K562 treated with DMSO at 1 percent for 12 hours (cell line): ENCODE measurements around the gene IFITM2. TPM values are rescaled to one million over a fixed set of nuclear protein-coding genes. Genes with fewer than 3 reads are reported as not detected.

ENCODE experiments used
- total RNA-seq: library from RNA; unstranded; fragments of 300-600 nt; gene quantifications from 2 replicates; pipeline ENCODE4 v1.2.3, GENCODE V29; 2022; ENCODE audit not compliant: insufficient read depth

Gene IFITM2
- total RNA-seq = 303 and 402 TPM in 2 replicates

DNA sequence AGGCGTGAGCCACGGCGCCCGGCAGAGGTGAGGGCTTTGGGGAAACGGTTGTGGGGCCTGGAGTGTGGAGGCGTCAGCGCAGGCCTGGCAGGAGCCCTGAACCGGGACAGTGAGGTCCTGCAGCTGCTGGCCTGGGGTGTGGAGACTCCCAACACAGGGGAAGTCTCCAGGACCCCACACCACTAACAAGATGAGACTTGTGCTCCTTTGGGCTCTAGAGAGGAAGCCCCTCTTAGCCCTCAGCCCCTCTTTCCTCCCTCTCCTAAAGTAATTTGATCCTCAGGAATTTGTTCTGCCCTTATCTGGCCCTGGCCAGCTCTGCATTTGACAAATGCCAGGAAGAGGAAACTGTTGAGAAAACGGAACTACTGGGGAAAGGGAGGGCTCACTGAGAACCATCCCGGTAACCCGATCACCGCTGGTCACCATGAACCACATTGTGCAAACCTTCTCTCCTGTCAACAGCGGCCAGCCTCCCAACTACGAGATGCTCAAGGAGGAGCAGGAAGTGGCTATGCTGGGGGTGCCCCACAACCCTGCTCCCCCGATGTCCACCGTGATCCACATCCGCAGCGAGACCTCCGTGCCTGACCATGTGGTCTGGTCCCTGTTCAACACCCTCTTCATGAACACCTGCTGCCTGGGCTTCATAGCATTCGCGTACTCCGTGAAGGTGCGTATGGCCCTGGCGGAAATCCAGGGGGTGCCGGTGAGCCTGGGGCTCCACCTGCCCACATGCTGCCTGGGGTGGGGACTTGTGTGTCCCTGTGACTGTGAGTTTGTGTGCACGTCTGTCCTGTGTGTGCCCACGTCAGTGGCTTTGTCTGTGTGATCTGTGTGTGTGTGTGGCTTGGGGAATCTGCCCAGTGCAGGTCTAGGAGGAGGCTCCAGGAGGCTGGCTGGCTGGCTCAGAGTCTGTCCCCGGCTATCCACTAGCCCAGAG lies at the start of gene IFITM2:
Gene IFITM2 (plus strand): TSS at position 51 of the 943 bp plus-strand sequence. CDS start 377 bp downstream, at position 428.

DNA sequence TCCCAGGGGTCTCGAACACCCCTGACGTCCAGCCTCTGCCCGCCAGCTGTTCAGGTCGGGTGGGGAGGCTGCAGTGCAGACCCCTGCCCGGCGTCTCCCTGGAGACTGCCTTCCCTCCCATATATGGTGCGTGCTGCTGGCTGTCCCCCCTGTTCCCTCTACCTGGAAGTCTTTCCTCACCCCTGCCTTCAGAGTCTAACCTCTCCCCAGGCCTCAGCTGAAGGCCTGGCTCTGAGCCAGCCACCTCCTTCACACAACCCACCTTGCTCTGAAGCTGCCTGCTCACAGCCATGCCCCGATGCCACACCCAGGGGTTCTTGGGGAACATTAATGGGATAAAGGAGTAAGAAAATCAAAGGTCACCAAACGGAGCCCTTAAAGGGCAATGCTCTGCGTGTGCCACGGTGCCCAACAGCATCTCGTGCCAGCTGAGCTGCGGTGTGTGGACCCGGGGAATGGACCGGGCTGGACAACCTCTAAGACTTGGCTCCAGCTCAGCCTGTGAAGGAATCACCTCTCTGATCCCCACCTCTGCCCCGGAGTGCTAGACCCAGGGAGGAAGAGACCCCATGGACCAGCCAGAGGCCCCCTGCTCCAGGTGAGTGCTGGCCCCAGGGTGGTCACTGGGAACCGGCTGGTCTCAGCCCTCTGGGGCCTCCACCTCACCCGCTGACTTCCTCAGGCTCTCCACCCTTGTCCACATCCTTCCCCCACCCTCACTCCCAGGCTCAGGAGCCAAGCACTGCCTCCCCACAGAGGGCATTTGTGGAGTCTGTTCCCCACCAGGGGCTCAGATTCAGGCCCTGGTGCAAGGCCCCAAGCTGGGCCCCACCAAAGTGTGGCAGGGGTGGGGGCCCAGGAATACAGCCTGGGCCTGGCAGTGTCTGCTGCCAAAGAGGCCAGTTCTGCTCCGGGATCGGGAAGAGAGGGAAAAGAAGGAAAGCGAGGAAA lies 29.3 kb upstream of the IFITM2 start, which contains the start of gene NLRP6:
Gene NLRP6 (plus strand): TSS at position 407 of the 951 bp plus-strand sequence. CDS start 163 bp downstream, at position 570.

DNA sequence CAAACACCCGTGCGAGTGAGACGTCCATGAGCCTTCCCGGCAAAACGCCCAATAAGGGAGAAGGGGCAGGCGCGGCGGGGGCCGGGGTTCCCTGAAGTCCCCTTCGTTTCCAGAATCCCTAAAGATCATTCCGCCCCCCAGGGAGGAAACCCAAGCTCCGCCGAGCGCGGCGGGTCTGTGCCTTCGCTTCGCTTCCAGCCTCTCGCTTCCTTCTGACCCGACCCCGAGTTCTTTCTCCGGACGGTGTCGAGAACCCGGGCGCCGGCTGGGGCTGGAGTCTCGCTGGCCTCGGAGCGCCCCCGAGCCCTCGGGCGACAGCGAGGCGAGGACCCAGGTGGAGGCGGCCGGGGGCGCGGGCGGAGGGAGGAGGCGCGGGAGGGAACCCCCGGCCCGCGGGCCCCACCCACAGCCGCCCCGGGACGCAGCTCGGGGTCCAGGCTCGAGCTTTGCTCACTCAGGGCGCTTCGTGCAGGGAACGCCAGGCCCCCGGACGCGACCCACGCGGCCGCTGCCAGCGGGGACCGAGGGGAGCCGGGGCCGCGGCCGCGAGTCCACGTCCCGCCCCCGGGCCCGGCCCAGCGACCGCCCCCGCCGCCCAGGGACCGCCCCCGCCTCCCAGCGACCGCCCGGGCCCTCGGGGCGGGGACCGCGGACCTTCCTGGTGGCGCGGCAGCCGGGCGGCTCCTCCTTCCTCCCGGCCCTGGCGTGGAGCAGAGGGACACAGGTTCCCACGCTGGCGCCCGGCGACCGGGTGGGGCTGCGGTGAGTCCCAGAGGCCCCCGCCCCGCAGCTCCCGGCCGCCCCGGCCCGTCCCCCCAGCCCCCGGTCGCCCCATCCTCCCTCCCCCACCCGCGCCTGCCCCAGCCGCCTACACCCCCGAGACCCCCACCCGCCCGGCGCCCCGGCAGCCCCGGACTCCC lies 18.9 kb upstream of the IFITM2 start, which contains the start of gene PGGHG:
Gene PGGHG (plus strand): TSS at position 649 of the 920 bp plus-strand sequence. CDS start 691 bp downstream, outside the sequence.

GRCh38 chr11:299081-299891 lies 8.3 kb upstream of the IFITM2 start, which contains the start of gene IFITM5:
Gene IFITM5 (minus strand): TSS chr11:299526. CDS start chr11:299490, 36 bp downstream.

GRCh38 chr11:313787-314553 lies 6.4 kb downstream of the IFITM2 start, which contains the start of gene IFITM1:
Gene IFITM1 (plus strand): TSS chr11:314040. CDS start chr11:314171, 131 bp downstream.

Other genes with a start within 250 kb of the IFITM2 start
- gene SCGB1C1, start 114.7 kb upstream of the IFITM2 start, total RNA-seq = not detected in 2 replicates
- 32.9 and 54.8 TPM in 2 replicates for gene BET1L, start 100.4 kb upstream of the IFITM2 start, total RNA-seq
- 74.9 and 120 TPM in 2 replicates for gene RIC8A, start 100.1 kb upstream of the IFITM2 start, total RNA-seq
- 19.1 and 23.9 TPM in 2 replicates for gene SIRT3, start 71.5 kb upstream of the IFITM2 start, total RNA-seq
- gene PSMD13, start 70.8 kb upstream of the IFITM2 start, total RNA-seq = 161 and 191 TPM in 2 replicates
- gene NLRP6, start 29.4 kb upstream of the IFITM2 start, total RNA-seq = 0.50 and 1.1 TPM in 2 replicates
- gene PGGHG, start 18.7 kb upstream of the IFITM2 start, total RNA-seq = 18.9 and 35.8 TPM in 2 replicates
- not detected in 2 replicates for gene IFITM5, start 8.3 kb upstream of the IFITM2 start, total RNA-seq
- 692 and 697 TPM in 2 replicates for gene IFITM1, start 6.2 kb downstream of the IFITM2 start, total RNA-seq
- gene IFITM3, start 13.0 kb downstream of the IFITM2 start, total RNA-seq = 195 and 221 TPM in 2 replicates
- 14.1 and 23.4 TPM in 2 replicates for gene B4GALNT4, start 61.7 kb downstream of the IFITM2 start, total RNA-seq
- gene PKP3, start 86.4 kb downstream of the IFITM2 start, total RNA-seq = 59.0 and 60.2 TPM in 2 replicates
- 155 and 218 TPM in 2 replicates for gene SIGIRR, start 107.2 kb downstream of the IFITM2 start, total RNA-seq
- gene ANO9, start 134.2 kb downstream of the IFITM2 start, total RNA-seq = 5.6 and 11.0 TPM in 2 replicates
- gene PTDSS2, start 142.5 kb downstream of the IFITM2 start, total RNA-seq = 48.3 and 52.0 TPM in 2 replicates
- gene RNH1, start 199.4 kb downstream of the IFITM2 start, total RNA-seq = 164 and 185 TPM in 2 replicates
- gene HRAS, start 227.8 kb downstream of the IFITM2 start, total RNA-seq = 30.0 and 51.1 TPM in 2 replicates
- 1.9 and 3.7 TPM in 2 replicates for gene LRRC56, start 229.7 kb downstream of the IFITM2 start, total RNA-seq